ENCODE data around the gene GALNT17. TPM values are rescaled to one million over a fixed set of nuclear protein-coding genes. Genes with fewer than 3 reads are reported as not detected.

GALNT17 gene
- total RNA-seq, 1 donor = not detected

DNA sequence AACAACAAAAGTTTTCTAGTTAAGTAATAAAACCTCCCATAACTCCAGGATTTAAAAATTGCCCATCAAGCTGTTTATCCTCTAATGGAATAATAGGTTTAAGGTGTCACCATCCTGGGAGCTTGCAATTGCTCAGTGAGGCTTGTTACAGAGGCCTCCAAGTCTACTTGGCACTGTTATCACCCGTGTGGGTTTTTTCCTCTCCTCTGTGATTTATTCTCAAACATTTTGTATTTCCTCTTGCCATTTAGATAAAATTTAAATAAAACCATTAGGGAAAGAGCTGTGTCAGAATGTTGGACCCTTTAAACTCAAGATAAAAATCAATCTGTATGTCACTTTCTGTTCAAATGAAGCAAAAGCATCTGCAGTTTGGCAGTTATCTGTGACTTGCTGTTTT, 202.6 kb downstream of the GALNT17 start:
- TF ChIP-seq, protein P1, sequence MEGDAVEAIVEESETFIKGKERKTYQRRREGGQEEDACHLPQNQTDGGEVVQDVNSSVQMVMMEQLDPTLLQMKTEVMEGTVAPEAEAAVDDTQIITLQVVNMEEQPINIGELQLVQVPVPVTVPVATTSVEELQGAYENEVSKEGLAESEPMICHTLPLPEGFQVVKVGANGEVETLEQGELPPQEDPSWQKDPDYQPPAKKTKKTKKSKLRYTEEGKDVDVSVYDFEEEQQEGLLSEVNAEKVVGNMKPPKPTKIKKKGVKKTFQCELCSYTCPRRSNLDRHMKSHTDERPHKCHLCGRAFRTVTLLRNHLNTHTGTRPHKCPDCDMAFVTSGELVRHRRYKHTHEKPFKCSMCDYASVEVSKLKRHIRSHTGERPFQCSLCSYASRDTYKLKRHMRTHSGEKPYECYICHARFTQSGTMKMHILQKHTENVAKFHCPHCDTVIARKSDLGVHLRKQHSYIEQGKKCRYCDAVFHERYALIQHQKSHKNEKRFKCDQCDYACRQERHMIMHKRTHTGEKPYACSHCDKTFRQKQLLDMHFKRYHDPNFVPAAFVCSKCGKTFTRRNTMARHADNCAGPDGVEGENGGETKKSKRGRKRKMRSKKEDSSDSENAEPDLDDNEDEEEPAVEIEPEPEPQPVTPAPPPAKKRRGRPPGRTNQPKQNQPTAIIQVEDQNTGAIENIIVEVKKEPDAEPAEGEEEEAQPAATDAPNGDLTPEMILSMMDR (IDR thresholded peaks at IDR 0.05; ENCODE audit: insufficient read depth, low read depth, low read length) = no peak
- DNase-seq (ENCODE audit: low read depth) = no peak
- H3K4me3 ChIP-seq (ENCODE audit: low read depth, low read length) = no peak overlapping the region

DNA sequence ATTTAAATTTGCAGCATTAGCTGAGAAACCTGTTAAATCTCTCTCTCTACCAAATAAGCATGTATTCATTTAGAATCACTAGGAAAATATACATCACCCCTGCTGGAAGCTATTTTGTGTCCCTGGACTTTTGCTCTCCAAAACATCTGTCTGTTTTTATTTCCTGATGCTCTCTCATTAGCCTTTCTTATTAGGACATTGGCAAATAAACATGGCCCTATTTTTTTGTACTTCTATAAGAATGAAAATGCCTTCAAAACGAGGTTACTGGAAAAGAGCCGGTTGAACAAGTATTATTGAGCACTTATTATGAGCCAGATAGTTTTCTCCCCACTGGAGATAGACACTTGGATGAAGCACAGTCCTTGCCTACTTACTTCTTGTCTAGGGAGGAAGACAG, 206.9 kb downstream of the GALNT17 start:
- no peak overlapping the region for H3K4me3 ChIP-seq (ENCODE audit: low read depth, low read length)
- DNase-seq (ENCODE audit: low read depth) = no peak
- TF ChIP-seq, protein P1 (IDR thresholded peaks at IDR 0.05; ENCODE audit: insufficient read depth, low read depth, low read length) = no peak

DNA sequence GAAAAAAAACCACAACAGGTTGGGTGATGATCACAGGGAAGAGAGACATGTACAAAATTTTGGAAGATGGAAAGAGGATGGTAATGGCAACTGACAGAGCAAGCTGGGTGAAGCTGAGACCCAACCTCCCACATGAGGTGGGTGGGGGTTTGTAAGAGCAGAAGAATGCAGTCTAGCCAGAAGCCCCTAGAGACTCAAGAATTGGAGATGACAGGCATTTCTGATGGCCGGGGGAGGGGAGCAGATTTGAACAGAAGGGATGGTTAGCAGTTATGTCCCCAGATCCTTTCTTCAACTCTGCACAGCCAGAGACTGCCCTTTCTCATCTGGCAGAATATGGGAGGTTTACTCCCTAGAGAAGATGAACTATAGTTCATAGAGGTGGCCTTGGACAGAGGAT, 208.0 kb downstream of the GALNT17 start:
- no peak for DNase-seq (ENCODE audit: low read depth)
- TF ChIP-seq, protein P1 (IDR thresholded peaks at IDR 0.05; ENCODE audit: insufficient read depth, low read depth, low read length) = no peak
- no peak overlapping the region for H3K4me3 ChIP-seq (ENCODE audit: low read depth, low read length)

DNA sequence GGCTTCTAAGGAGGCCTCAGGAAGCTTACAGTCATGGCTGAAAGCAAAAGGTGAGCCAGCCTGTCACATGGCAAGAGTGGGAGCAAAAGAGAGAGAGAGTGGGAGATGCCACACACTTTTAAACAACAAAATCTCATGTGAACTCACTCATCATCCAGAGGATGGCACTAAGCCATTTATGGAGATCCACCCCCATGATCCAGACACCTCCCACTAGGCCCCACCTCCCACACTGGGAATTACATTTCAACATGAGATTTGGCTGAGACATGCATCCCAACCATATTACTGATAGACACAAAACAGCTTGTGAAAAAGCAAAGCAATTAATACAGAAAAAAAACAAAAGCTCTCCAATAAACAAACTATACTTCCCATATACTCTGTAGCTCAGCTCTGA, 210.3 kb downstream of the GALNT17 start:
- no peak overlapping the region for H3K4me3 ChIP-seq (ENCODE audit: low read depth, low read length)
- DNase-seq (ENCODE audit: low read depth) = no peak
- TF ChIP-seq, protein P1 (IDR thresholded peaks at IDR 0.05; ENCODE audit: insufficient read depth, low read depth, low read length) = no peak

DNA sequence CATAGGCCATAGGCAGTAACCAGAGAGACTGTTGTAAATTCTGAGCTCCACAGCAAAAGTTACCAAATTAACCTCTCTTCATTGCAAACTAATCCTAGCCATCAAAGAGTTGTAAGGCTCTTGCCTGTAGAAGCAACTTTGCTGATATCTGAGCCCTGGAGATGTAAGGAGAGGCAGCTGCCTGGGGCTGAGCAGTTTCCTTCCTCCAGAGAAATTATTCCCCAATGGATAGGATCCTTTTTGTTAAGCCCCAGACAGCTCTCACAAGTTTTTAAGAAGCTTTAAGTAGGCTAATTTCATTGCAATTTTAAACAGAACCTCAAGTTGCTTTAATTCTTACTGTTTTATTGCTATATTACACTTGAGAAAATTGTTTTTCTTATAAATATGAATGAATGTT, 211.1 kb downstream of the GALNT17 start:
- DNase-seq (ENCODE audit: low read depth) = no peak
- TF ChIP-seq, protein P1 (IDR thresholded peaks at IDR 0.05; ENCODE audit: insufficient read depth, low read depth, low read length) = no peak

DNA sequence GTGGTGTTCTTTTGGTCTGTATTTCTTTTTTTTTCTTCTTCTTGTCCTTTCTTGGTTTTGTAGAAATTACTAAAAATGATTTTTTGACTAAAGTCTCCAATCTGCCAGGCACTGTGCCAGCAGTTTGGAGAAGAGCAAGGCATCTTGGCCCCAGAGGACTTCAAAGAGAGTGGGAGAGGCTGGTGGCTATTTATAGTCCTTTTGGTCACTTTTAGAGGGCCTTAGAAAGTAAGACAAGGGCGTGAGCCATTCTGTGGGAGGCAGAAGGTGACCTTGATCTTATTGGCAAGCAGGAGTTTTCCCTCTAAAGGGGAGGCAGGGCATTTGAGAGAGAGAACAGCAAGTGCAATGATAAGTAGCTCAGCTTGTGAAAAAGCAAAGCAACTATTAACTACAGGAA, 211.9 kb downstream of the GALNT17 start:
- TF ChIP-seq, protein P1 (IDR thresholded peaks at IDR 0.05; ENCODE audit: insufficient read depth, low read depth, low read length) = no peak
- no peak overlapping the region for H3K4me3 ChIP-seq (ENCODE audit: low read depth, low read length)
- DNase-seq (ENCODE audit: low read depth) = no peak

More for the DNA sequence above, 211.1 kb downstream of the GALNT17 start:
- no peak overlapping the region for H3K4me3 ChIP-seq (ENCODE audit: low read depth, low read length)

DNA sequence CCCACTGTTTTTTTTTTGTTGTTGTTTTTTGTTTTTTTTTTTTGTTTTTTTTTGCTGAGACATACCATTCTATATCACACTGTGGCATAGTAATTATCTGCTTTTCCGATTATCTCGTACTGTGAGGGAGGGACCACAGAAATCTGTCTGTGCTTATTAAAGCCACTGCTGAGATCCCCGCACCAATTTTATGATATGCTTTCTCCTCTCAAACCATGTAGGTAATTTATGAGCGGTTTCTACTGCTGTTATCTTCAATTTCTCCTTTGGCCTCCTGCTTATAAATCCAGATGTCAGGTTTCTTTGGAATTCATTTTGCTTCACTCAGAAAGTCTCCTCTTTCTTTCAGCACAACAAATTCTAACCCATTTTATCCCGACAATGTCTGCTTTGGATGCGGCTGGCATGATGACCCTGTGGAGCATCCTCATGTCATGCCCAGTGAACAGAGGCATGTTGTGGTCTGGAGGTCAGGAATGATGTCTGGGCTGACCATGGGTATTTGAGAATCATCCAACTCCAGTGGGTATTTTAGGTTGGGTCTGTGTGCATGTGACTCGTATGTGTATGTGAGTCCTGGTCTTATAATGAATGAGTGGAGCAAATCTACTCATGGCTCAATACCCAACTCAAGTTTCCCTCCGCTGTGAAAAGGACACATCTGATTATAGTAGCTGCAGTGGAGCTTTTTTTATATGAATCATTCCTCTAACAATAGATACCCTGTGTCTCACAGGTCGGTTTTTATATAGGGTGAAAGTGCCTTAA, 213.4 kb downstream of the GALNT17 start:
- DNase-seq (ENCODE audit: low read depth) = no peak
- no peak overlapping the region for H3K4me3 ChIP-seq (ENCODE audit: low read depth, low read length)
- TF ChIP-seq, protein P1 (IDR thresholded peaks at IDR 0.05; ENCODE audit: insufficient read depth, low read depth, low read length) = no peak

Data from fibroblast of villous mesenchyme (primary cell).